Hematopoietic multipotent progenitor cell treated with erythropoietin and hydrocortisone succinate and interleukin-3 and kit ligand, for 15 days (in vitro differentiated cells): ENCODE data around the gene PDF.
"Not testable (repeated sequence)": the region's sequence is repeated elsewhere in the genome, so short reads cannot be mapped to it uniquely, and the experiment has no call there.

Source experiments
- DNase-seq: peaks from one replicate; pipeline ENCODE4 v3.0.0-alpha.2; 2015; ENCODE audit warnings: low spot score

PDF gene

GRCh38 chr16:69330286-69331109 is at the start of gene PDF:
Gene PDF (minus strand): TSS chr16:69330588. CDS start chr16:69330570, 18 bp downstream.
- peak; percentile 87 for DNase-seq

- no peak for DNase-seq
Measured at GRCh38 chr16:69378760-69379159, 48.4 kb upstream of the PDF start.

GRCh38 chr16:69378036-69378435 is 47.6 kb upstream of the PDF start:
- no peak for DNase-seq

- no peak for DNase-seq
Measured at GRCh38 chr16:69376393-69377059, 46.1 kb upstream of the PDF start.

- DNase-seq, result no peak
Measured at GRCh38 chr16:69373019-69373418, 42.6 kb upstream of the PDF start.

DNA sequence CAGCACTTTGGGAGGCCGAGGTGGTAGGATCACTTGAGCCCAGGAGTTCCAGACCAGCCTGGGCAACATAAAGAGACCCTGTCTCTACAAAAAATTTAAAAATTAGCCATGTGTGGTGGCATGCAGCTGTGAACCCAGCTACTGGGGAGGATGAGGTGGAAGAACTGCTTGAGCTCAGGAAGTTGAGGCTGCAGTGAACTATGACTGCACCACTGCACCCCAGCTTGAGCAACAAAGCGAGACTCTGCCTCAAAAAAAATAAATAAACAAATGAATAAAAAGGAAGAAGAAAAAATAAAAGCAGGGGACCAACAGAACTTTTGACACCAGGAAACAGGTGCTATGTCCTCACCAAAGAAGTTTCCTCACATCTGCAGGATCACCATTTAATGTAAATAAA is 41.2 kb upstream of the PDF start:
- no peak for DNase-seq

DNA sequence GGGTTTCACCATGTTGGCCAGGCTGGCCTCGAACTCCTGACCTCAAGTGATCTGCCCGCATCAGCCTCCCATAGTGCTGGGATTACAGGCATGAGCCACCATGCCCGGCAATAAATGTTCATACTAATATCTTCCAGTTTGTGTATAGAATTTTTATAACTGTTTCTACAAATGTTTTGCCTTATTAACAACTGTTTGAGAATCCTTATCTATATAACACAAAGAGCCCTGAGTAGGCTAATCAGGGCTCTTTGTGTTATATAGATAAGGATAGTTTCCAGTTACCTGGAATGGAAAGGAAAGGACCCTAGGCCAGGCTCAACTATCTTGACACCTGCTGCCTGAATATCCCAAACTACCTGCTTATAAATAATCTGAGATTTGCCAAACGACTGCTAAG is 38.5 kb upstream of the PDF start:
- no peak for DNase-seq

- no peak for DNase-seq
Measured at GRCh38 chr16:69367980-69368379, 37.6 kb upstream of the PDF start.

DNA sequence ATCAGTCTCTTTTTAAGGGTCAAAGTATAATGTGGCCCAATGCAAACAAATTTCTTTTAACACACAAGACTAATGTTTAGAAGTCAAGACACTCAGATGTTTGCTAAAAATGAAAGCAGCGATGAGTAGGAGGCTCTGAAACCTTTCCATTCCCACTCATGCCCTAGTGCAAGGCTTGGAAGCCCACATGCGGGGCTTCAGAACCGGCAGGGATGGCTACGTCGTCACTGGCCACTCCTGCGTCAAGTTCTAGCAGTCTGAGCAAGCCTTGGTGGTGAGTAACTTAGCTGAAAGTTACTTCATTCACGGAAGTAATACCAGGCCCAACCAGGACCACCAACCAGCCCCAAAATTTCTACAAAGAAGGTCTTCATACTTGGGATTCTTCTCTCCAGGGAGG is 36.0 kb upstream of the PDF start:
- no peak for DNase-seq

DNA sequence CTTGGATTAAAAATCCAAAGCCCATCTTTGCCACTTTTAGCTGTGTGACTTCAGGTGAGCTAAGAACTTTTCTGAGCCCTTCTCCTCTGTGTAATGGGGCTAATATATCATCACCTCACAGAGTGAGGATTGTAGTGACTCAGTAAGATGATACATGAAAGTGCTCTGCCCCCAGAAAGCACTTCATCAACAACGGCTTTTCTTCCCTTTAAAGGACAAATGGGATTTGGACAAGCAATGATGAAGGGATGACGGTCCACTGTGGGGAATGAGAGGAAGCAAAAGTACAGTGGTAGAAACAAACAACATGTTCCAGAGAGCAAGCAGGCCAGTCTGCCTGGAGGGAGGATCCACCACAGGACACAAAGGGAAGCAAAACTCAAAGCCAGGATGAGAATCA is 35.5 kb upstream of the PDF start:
- no peak for DNase-seq

- DNase-seq, result no peak
Measured at GRCh38 chr16:69364088-69364487, 33.7 kb upstream of the PDF start.

- DNase-seq, result no peak
Measured at GRCh38 chr16:69363281-69363717, 32.9 kb upstream of the PDF start.

DNA sequence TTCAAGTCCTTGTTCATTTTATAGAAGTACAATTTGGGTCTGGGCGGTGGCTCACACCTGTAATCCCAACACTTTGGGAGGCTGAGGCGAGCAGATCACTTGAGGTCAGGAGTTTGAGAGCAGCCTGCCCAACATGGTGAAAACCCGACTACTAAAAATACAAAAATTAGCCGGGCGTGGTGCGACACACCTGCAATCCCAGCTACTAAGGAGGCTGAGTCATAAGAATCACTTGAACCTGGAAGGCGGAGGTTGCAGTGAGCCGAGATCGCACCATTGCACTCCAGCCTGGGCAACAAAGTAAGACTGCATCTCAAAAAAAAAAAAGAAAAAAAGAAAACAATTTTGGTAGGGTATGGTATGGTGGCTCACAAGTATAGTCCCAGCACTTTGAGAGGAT is 29.7 kb upstream of the PDF start:
- not testable (repeated sequence) for DNase-seq

- no peak for DNase-seq
Measured at GRCh38 chr16:69351309-69352027, 21.1 kb upstream of the PDF start, which contains the start of gene TMED6. Gene TMED6 (minus strand): TSS chr16:69351786. CDS start chr16:69351753, 33 bp downstream.

- no peak for DNase-seq
Measured at GRCh38 chr16:69350536-69351133, 20.2 kb upstream of the PDF start.

DNA sequence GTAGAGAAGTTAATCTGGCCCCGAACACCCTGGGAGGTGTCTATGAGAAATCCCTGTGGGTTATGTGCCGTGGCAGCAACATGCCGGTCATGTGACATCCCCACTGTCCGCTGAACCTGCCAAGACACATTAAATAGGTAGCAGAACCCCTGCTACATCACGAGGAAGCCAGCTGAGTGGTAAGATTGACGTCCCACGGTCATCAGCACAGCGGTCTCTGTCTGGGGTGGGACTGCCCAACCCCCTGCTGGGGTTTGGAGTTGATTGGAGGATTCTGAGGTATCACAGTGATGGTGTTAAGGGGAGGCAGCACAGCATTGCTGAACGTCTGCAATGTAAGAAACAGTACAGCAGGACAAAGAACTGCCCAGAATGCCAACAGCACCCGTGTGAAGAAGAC is 19.1 kb upstream of the PDF start:
- DNase-seq, result no peak

DNA sequence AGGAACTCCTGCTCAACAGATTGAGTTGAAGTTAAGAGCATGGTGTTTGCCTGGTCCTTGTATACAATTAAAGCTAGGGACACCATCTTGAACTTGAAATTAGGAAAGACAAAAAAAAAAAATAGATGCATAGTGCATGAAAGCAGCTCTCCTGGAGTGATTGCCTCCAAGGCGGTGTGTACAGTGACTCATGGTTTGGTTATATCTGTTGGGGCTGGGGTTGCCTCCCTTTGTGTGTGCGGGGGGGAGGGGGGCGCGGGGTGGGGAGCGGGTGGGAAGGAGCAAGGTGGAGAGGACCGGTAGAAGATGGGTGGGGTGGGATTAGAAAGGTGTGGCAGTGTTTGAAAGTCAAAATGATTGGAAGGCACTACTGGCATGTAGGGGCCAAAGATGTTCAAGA is 17.8 kb upstream of the PDF start:
- DNase-seq, result no peak

DNA sequence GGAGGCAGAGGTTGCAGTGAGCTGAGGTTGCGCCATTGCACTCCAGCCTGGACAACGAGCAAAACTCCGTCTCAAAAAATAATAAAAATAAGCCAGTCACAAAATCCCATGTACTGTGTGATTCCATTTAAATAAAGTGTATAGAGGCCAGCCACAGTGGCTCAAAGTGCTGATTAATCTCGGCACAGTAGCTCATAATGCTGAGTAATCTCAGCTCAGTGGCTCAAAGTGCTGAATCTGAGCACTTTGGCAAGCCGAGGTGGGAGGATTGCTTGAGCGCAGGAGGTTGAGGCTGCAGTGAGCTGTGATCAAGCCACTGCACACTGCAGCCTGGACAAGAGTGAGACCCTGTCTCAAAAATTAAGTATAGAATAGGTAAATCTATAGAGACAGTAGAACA is 16.3 kb upstream of the PDF start:
- peak; percentile 23 for DNase-seq

DNA sequence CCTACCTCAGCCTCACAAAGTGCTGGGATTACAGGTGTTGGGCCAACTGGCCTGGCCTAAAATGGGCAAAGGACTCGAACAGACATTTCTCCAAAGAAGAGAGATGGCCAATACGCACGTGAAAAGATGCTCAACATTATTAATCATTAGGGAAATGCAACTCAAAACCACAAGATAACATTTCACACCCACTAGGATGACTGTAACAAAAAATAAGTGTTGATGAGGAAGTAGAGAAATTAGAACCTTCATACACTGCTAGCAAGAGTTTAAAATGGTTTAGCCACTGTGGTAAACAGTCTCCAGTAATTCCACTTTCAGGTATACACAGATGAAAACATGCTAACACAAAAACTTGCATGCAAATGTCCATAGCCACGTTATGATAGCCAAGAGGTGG is 15.5 kb upstream of the PDF start:
- DNase-seq, result no peak

DNA sequence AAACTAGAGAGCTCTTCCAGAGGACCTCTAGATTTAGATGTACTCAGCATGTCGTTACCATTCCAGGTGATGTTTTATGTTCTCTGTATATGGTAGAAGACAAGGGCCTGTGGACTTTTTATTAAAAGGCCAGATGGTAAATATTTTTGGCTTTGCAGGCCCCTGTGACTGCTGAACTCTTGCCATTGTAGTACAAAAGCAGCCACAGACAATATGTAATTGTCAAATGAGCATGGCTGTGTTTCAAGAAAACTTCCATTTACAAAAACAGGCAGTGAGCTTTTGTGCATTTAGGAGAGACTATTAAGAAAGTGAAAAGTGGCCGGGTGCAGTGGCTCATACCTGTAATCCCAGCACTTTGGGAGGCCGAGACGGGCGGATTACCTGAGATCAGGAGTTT is 13.8 kb upstream of the PDF start:
- no peak for DNase-seq

DNA sequence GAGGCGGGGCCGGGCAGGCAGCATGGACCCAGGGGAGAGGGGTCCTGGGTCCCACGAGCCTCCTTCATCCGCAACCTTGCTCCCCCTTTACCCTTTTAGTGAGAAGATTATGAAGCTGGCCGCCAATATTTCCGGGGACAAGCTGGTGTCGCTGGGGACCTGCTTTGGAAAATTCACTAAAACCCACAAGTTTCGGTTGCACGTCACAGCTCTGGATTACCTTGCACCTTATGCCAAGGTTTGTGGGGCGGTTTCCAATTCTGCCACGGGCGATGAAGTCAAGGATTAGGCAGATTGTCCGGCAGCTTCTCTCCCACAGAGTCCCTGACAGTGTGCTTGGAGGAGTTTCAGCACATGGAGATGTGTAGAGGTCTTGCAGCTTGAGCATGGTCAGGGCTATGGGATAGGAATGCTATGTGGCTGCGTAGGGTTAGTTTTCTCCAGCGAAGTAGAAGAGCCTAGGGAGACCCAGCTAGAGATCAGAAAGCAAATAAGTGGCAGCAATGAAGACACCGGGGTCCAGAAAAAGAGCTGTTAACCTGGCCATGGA is 9.8 kb upstream of the PDF start:
- DNase-seq, result peak; percentile 20
